ENCODE data around the gene FRMD4B. TPM values are rescaled to one million over a fixed set of nuclear protein-coding genes. Genes with fewer than 3 reads are reported as not detected.
A peak's percentile ranks its signal among the peaks of the same experiment; 100 is the strongest.

The FRMD4B gene
- polyA plus RNA-seq, 3 donors: 13.2 to 21.0 (median 19.6) TPM

GRCh38 chr3:69161587-69162307 lies 224.1 kb downstream of the FRMD4B start:
- no CpG with 5 or more reads among the region's 5 CpGs for WGBS (ENCODE audit: insufficient coverage)
- H3K4me1 Mint-ChIP-seq: peaks cover 3% of the 10 kb centered on the region
- no peak overlapping the region for H3K4me3 Mint-ChIP-seq
- no peak overlapping the region for H3K4me3 ChIP-seq (replicated peaks in 1 of 3; ENCODE audit: low read depth in 2 of 3, low read length in 3 of 3)
- H3K9me3 ChIP-seq (replicated peaks in 1 of 2; ENCODE audit: control insufficient read depth in 1 of 2, insufficient read depth in 1 of 2, low read length in 2 of 2): no peaks in the 10 kb centered on the region
- peak; percentile 23 to 54 (median 43) for DNase-seq
- no peaks in the 10 kb centered on the region for H3K27me3 ChIP-seq (ENCODE audit: control insufficient read depth in 2 of 2, insufficient read depth in 2 of 2, low read length in 2 of 2)
- H4K20me1 ChIP-seq (ENCODE audit: insufficient read depth, low read length): no peaks in the 10 kb centered on the region
- intact Hi-C loops (cut with micrococcal nuclease): loop anchor here (5.0 to 10.0 kb wide), 3 partner anchors 146 to 511 kb away; no protein-coding TSS in a partner anchor
- H3K36me3 Mint-ChIP-seq: no peaks in the 10 kb centered on the region
- H3K9me3 Mint-ChIP-seq: no peaks in the 10 kb centered on the region
- H2AFZ ChIP-seq (ENCODE audit: insufficient read depth, low read depth, low read length, poor library complexity, severe bottlenecking): no peak overlapping the region
- no peaks in the 10 kb centered on the region for H3K79me2 ChIP-seq (ENCODE audit: insufficient read depth, low read length)
- H3K27me3 Mint-ChIP-seq (ENCODE audit: low read depth in 3 of 3): peaks cover 0 to 3% (median 0%) of the 10 kb centered on the region in 3 donors
- no peaks in the 10 kb centered on the region for H3K4me1 ChIP-seq (ENCODE audit: control insufficient read depth in 1 of 2, insufficient read depth in 2 of 2, low read length in 2 of 2)
- H3K27ac Mint-ChIP-seq: no peak overlapping the region
- H3K4me2 ChIP-seq (replicated peaks; ENCODE audit: extremely low read depth, low read length, poor library complexity, severe bottlenecking): no peak overlapping the region
- H3K9ac ChIP-seq (ENCODE audit: insufficient read depth, low read length, poor library complexity, severe bottlenecking): no peak overlapping the region
- peak; percentile 94 for TF ChIP-seq CTCF (IDR thresholded peaks at IDR 0.05)
- H3K27ac ChIP-seq (ENCODE audit: low read depth in 1 of 2, low read length in 2 of 2): no peak overlapping the region
- H3K36me3 ChIP-seq (replicated peaks in 1 of 2; ENCODE audit: control insufficient read depth in 1 of 2, insufficient read depth in 2 of 2, low read length in 2 of 2): no peaks in the 10 kb centered on the region

DNA sequence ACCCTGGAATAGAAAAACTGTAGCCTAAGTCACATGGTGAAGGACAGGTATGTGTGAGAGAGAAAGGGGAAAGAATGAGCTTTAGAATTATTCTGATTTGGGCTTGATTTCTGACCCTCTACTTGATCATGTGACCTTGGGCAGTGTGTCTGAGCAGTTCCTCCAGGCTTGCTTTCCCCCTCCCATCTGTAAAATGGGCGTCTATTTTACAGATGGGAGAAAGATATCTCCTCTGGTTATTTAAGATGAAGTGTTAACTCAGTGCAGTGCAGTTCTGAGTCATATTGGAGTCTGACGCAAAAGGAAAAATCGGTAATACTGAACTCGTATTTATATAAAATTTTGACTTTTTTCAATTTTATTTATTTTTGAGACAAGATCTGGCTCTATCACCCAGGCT lies 225.4 kb downstream of the FRMD4B start:
- Histone ChIP-seq H3K27me3 (ENCODE audit: control insufficient read depth in 2 of 2, insufficient read depth in 2 of 2, low read length in 2 of 2) (no peaks in the 10 kb centered on the region), H3K27ac (ENCODE audit: low read depth in 1 of 2, low read length in 2 of 2) (no peak overlapping the region), H3K9ac (ENCODE audit: insufficient read depth, low read length, poor library complexity, severe bottlenecking) (no peak overlapping the region), H2AFZ (ENCODE audit: insufficient read depth, low read depth, low read length, poor library complexity, severe bottlenecking) (no peak overlapping the region), H3K9me3 (replicated peaks in 1 of 2; ENCODE audit: control insufficient read depth in 1 of 2, insufficient read depth in 1 of 2, low read length in 2 of 2) (no peaks in the 10 kb centered on the region), H3K36me3 (replicated peaks in 1 of 2; ENCODE audit: control insufficient read depth in 1 of 2, insufficient read depth in 2 of 2, low read length in 2 of 2) (no peaks in the 10 kb centered on the region), H3K4me2 (replicated peaks; ENCODE audit: extremely low read depth, low read length, poor library complexity, severe bottlenecking) (no peak overlapping the region), H4K20me1 (ENCODE audit: insufficient read depth, low read length) (no peaks in the 10 kb centered on the region), H3K79me2 (ENCODE audit: insufficient read depth, low read length) (no peaks in the 10 kb centered on the region), H3K4me1 (ENCODE audit: control insufficient read depth in 1 of 2, insufficient read depth in 2 of 2, low read length in 2 of 2) (no peaks in the 10 kb centered on the region), H3K4me3 (replicated peaks in 1 of 3; ENCODE audit: low read depth in 2 of 3, low read length in 3 of 3) (no peak overlapping the region)
- no peaks in the 10 kb centered on the region for H3K9me3 Mint-ChIP-seq
- no peak overlapping the region for H3K4me3 Mint-ChIP-seq
- no CpG with 5 or more reads among the region's 4 CpGs for WGBS (ENCODE audit: insufficient coverage)
- intact Hi-C loops (cut with micrococcal nuclease): loop anchor here (5.0 to 10.0 kb wide), 3 partner anchors 147 to 512 kb away; no protein-coding TSS in a partner anchor
- peaks cover 0 to 3% (median 0%) of the 10 kb centered on the region in 3 donors for H3K27me3 Mint-ChIP-seq (ENCODE audit: low read depth in 3 of 3)
- no peak overlapping the region for H3K27ac Mint-ChIP-seq
- peaks cover 3% of the 10 kb centered on the region for H3K4me1 Mint-ChIP-seq
- DNase-seq: no peak
- H3K36me3 Mint-ChIP-seq: no peaks in the 10 kb centered on the region
- TF ChIP-seq CTCF (IDR thresholded peaks at IDR 0.05): no peak
